Memory B cell (primary cell): ENCODE data around the gene SPATA24.
A peak's percentile ranks its signal among the peaks of the same experiment; 100 is the strongest.

ENCODE experiments used
- ATAC-seq: fragments of 150-1000 bp; cut with Tn5 transposase; 2 replicates; pipeline ENCODE4 v1.10.0; 2021; ENCODE audit warnings: low read depth, mild to moderate bottlenecking, moderate library complexity
- DNase-seq, 2 donors: peaks; one replicate each; pipeline ENCODE4 v3.0.0; 2022; ENCODE audit warnings: low spot score in 2 of 2
- H3K27ac Mint-ChIP-seq: one replicate; pipeline ENCODE4 v1.8.0; 2022; ENCODE audit warnings: mild to moderate bottlenecking, moderate library complexity, mixed read lengths
- H3K27me3 Mint-ChIP-seq: one replicate; pipeline ENCODE4 v1.8.0; 2022; ENCODE audit warnings: mixed read lengths
- H3K36me3 Mint-ChIP-seq: one replicate; pipeline ENCODE4 v1.8.0; 2022; ENCODE audit warnings: mild to moderate bottlenecking, mixed read lengths
- H3K4me1 Mint-ChIP-seq: one replicate; pipeline ENCODE4 v1.8.0; 2022; ENCODE audit warnings: mixed read lengths
- H3K4me3 Mint-ChIP-seq: one replicate; pipeline ENCODE4 v1.8.0; 2022; ENCODE audit warnings: mild to moderate bottlenecking, moderate library complexity, mixed read lengths
- H3K9me3 Mint-ChIP-seq: one replicate; pipeline ENCODE4 v1.8.0; 2022; ENCODE audit warnings: mixed read lengths

SPATA24 gene

DNA sequence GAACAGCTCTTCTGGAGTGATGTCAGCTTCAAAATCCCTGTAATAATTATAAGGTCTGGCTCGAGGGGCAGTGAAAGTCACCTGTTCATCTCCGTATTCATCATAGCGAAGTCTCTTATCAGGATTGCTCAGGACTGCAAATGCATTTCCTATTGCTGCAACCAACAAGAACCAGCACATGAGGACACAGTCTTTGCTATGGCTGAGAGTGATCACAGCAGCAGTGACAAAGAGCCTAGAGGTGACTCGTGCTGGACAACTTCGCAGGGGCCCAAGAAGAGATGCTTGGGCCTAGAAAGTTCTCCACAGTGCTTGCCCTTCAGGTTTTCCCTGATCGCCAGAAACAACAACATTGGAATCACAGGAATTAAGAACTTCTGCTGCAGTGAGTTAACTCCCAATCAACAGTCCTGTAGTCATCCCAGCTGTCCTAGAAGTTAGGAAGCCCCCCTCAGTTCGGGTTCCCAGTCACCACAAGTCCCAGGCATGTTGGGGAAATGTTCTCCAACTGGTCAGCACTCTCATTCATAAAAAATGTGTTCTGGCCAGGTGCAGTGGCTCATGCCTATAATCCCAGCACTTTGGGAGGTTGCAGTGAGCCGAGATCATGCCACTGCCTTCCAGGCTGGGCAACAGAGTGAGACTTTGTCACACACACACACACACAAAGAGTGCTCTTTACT, 22.5 kb upstream of the SPATA24 start:
- H3K27ac Mint-ChIP-seq, result no peak overlapping the region
- peaks cover 4% of the 10 kb centered on the region for H3K4me1 Mint-ChIP-seq
- no peak overlapping the region for H3K4me3 Mint-ChIP-seq
- H3K36me3 Mint-ChIP-seq, result peaks cover 10% of the 10 kb centered on the region
- no peaks in the 10 kb centered on the region for H3K9me3 Mint-ChIP-seq
- H3K27me3 Mint-ChIP-seq, result no peaks in the 10 kb centered on the region
- DNase-seq, result no peak
- ATAC-seq, result no peak

DNA sequence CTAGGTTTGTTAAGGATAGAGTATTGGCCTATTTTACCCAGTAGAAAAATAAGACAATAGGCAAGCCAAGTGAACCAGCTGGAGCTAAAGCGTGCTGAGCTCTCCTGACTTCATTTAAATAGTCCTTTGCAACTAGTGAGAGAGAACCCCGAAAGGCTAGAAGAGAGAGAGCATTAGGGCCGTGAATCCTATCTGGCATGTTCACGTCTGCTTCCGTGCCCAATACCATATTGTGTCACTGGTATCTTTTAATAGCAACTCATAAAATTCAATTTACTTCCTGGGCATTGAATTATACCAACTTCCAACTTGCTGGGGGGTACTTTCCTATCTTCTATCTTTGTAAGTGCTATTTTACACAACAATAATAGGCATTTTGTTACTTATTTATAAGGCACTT, 21.6 kb upstream of the SPATA24 start:
- no peak for DNase-seq
- H3K36me3 Mint-ChIP-seq, result peaks cover 11% of the 10 kb centered on the region

DNA sequence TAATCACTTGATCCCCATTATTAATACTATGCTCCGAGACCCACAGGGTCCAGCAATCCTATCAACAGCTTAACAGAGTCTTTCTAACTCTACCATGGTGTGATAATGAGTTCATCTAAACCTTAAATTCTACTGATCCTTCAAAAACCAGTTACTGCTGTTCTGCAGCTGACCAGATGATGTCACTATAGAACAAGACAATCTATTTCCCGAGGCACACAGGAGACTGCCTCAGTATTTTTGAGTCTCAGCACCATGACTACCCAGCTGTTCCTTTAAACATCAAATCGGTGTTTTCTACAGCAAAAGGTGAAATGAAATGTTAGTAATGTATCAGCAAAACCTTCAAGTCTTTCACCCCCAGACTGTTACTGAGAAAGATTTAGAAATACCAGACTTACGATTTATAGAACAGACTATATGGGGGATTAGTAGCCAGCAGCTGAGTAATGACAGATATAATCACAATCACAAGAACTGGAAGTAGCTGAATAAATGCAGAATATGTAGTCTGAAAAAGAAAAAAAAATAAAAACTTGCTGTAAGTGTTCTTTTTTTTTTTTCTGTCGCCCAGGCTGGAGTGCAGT, 18.5 kb upstream of the SPATA24 start:
- Mint-ChIP-seq H3K27me3 (no peaks in the 10 kb centered on the region), H3K4me1 (peaks cover 4% of the 10 kb centered on the region), H3K27ac (no peak overlapping the region), H3K36me3 (peaks cover 23% of the 10 kb centered on the region), H3K4me3 (no peak overlapping the region), H3K9me3 (no peaks in the 10 kb centered on the region)
- peak; percentile 42 to 62 for DNase-seq
- ATAC-seq, result peak; percentile 98

More for the DNA sequence above, 21.6 kb upstream of the SPATA24 start:
- no peak overlapping the region for H3K27ac Mint-ChIP-seq
- H3K9me3 Mint-ChIP-seq, result no peaks in the 10 kb centered on the region
- peaks cover 4% of the 10 kb centered on the region for H3K4me1 Mint-ChIP-seq
- no peak for ATAC-seq
- H3K4me3 Mint-ChIP-seq, result no peak overlapping the region
- H3K27me3 Mint-ChIP-seq, result no peaks in the 10 kb centered on the region

DNA sequence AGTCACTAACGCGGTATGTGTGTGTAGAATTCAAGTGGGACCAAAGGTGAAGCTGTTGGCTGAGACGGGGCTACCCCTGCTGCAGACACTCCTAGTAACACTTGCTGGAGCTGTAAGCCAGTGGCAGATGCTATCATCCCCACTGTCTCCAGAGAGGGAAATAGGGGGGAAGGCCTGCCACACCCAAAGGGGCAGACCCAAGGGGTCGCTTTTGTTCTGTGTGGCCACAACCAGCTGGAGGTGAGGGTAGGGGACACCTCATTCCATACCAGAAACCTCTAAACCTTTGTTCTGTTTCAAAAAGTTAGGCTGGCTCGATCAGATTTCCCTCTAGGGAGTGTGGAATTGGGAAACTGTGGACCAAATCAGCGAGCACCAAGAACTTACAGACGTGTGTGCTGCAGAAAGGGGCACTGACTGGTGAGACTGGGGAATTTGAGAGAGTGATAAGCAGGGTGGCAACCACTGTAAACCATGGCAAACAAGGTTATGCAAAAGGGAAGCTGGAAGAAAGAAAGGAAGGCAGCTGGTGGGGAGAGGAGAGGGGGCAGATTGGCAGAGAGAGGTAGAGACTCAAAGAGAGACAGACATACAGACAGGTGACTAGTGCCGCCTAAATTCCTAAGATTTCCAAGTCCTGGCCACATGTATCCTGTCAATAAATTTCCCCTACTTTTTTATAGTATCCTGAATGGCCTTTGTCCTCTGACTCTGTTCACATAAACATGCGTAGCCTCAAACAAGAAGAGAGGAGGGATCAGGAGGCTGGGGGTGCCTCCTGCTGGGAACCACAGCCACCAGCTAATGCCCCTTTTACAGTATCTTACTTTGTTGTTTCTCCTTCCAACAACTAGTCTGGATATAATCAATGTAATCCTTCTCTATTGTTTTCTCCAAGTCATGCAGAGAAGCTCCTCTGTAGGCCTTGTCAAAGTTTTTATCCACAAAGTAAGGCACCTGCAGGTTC, 15.6 kb upstream of the SPATA24 start:
- Mint-ChIP-seq H3K27ac (peak overlapping the region; percentile 42), H3K4me3 (no peak overlapping the region), H3K27me3 (no peaks in the 10 kb centered on the region), H3K4me1 (peaks cover 4% of the 10 kb centered on the region), H3K9me3 (no peaks in the 10 kb centered on the region), H3K36me3 (peaks cover 18% of the 10 kb centered on the region)
- DNase-seq (no peak), ATAC-seq (no peak)

DNA sequence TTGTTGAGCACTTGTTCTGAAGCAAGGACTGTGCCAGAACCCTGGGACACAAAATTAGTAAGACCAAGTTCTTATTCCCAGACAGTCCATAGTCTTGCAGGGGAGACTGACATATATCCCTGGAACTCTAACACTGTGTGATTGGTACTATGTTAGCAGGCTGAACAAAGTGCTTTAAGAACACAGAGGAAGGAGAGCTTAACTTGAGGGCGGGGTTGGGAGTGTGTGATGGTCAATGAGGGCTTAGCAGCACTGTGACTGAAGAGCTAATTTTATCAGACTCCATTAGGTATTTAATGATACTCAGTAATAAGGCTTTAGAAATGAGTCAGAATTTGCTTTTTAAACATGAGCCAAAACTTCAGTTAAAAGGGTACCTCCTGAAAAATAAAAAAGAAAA, 14.9 kb upstream of the SPATA24 start:
- H3K4me3 Mint-ChIP-seq, result no peak overlapping the region
- no peak for ATAC-seq
- peaks cover 4% of the 10 kb centered on the region for H3K4me1 Mint-ChIP-seq
- H3K27me3 Mint-ChIP-seq, result no peaks in the 10 kb centered on the region
- no peaks in the 10 kb centered on the region for H3K9me3 Mint-ChIP-seq
- no peak overlapping the region for H3K27ac Mint-ChIP-seq
- no peak for DNase-seq
- H3K36me3 Mint-ChIP-seq, result peaks cover 18% of the 10 kb centered on the region

DNA sequence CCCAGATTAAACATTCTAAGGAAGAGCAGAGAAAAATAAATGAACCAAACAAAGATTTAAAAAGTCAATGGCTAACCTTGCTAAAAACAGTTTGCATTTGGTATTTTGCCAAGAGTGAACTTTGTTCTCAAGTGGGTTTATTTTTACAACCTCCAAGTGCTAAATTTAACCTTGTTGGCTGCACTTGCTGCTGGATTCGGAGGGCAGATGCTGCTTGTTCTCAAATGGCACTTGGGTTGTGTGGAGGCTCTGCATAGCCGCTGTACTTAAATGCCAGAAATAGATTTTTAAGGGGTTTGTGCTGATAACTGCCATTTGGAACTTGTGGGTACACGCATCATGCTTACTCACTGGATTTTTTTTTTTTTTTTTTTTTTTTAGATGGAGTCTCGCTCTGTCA, 13.3 kb upstream of the SPATA24 start:
- no peak overlapping the region for H3K4me3 Mint-ChIP-seq
- H3K27ac Mint-ChIP-seq, result no peak overlapping the region
- H3K4me1 Mint-ChIP-seq, result peaks cover under 1% of the 10 kb centered on the region
- ATAC-seq, result no peak
- no peaks in the 10 kb centered on the region for H3K9me3 Mint-ChIP-seq
- no peak for DNase-seq
- peaks cover 15% of the 10 kb centered on the region for H3K36me3 Mint-ChIP-seq
- no peaks in the 10 kb centered on the region for H3K27me3 Mint-ChIP-seq

DNA sequence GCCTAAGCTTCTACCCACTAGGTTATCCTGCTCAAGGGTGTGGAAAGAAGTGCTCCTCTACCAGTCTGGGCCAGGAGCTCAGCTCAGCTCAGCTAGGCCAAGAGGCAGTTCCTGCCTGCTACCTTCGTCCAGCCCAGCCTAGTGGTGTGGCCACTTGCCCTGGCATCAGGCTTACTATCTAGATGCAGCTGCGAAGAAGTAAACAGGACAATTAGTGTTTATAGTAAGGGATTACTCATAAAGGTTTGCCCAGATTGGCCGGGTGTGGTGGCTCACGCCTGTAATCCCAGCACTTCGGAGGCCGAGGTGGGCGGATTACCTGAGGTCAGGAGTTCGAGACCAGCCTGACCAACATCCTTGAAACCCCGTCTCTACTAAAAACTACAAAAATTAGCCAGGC, 12.8 kb upstream of the SPATA24 start:
- ATAC-seq, result no peak
- no peaks in the 10 kb centered on the region for H3K9me3 Mint-ChIP-seq
- no peak overlapping the region for H3K4me3 Mint-ChIP-seq
- DNase-seq, result no peak
- no peaks in the 10 kb centered on the region for H3K27me3 Mint-ChIP-seq
- H3K27ac Mint-ChIP-seq, result no peak overlapping the region
- peaks cover 14% of the 10 kb centered on the region for H3K36me3 Mint-ChIP-seq
- H3K4me1 Mint-ChIP-seq, result no peaks in the 10 kb centered on the region

DNA sequence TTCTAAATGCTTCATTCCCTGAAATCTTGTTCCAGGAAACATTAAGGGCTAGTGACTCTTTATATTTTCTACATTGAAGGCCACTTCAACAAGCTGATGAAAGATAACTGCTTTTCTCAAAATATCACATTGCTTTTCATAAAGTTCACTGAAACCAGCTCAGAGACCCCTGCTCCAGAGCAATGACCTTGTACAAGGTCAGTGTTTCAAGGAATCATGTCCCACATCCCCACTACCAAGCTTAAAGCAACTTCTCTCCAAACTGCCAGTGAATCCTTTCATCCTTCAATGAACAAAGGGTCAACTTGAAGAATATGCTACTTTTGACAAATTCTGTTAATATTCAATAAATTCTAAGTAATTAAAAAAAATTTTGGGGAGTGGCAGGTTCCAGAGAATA, 12.0 kb upstream of the SPATA24 start:
- Mint-ChIP-seq H3K27ac (no peak overlapping the region), H3K4me1 (no peaks in the 10 kb centered on the region), H3K36me3 (peaks cover 13% of the 10 kb centered on the region)

DNA sequence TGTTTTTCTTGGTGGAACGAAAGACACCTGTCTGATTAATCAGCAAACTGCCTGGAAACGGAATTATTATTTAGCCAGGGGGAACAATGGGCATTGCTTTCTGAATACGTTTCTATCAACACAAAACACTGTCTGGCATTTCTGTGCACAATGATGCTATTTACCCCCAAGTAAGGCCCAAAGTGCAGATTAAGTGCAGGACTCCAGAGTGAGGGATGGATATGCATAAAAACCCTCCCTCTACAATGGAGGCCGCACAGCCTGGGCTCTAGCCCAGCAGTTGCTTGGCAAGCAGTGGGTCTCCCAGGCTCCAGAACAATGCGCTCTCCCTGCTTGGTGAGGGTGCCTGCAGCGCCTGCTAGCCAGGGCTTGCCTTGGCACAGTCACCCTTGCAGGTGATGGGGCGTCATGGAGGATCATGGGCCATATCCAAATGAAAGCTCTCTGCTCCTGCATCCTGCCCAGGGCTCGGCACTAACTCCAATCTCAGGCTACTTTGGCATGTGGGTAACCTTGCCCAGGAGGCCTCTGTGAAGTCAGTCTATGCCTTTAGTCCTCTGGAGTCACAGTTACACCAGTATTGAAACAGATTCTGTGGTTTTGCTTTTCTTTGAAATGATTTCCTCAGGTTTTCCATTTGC, 11.5 kb upstream of the SPATA24 start:
- DNase-seq, result no peak
- H3K36me3 Mint-ChIP-seq, result peaks cover 12% of the 10 kb centered on the region
- ATAC-seq, result no peak
- no peak overlapping the region for H3K27ac Mint-ChIP-seq
- H3K4me3 Mint-ChIP-seq, result no peak overlapping the region
- H3K27me3 Mint-ChIP-seq, result no peaks in the 10 kb centered on the region
- H3K9me3 Mint-ChIP-seq, result no peaks in the 10 kb centered on the region
- H3K4me1 Mint-ChIP-seq, result no peaks in the 10 kb centered on the region

More for the DNA sequence above, 12.0 kb upstream of the SPATA24 start:
- Mint-ChIP-seq H3K27me3 (no peaks in the 10 kb centered on the region), H3K9me3 (no peaks in the 10 kb centered on the region), H3K4me3 (no peak overlapping the region)
- ATAC-seq (no peak), DNase-seq (no peak)

DNA sequence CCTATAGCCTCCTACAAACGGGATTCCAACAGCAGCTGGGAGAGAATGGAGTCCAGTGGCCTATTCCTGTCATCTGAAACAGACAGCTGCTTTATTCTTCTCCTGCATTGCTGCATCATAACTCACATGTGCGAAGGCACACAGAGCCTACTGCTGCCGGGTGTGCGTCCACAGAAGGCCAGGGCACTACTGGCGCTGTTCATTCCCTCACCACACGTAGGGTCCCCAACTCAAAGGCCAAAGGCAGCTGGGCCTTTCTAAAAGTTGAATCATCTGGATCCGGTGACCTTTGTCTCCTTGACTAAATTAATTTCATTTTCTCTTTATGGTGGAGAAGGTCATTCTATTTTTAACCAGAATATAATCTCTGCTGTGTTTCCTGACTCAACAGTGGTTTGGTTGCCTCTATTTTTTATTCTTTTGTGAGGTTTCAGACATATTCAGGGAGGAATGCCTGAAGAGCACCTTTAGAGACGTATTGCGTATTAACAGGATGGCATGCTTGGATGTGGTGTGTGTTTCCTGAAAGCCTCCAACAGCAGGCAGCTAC, 10.8 kb upstream of the SPATA24 start:
- no peak overlapping the region for H3K27ac Mint-ChIP-seq
- no peak overlapping the region for H3K4me3 Mint-ChIP-seq
- no peak for DNase-seq
- no peaks in the 10 kb centered on the region for H3K4me1 Mint-ChIP-seq
- H3K27me3 Mint-ChIP-seq, result no peaks in the 10 kb centered on the region
- ATAC-seq, result no peak
- H3K9me3 Mint-ChIP-seq, result no peaks in the 10 kb centered on the region
- H3K36me3 Mint-ChIP-seq, result peaks cover 9% of the 10 kb centered on the region

DNA sequence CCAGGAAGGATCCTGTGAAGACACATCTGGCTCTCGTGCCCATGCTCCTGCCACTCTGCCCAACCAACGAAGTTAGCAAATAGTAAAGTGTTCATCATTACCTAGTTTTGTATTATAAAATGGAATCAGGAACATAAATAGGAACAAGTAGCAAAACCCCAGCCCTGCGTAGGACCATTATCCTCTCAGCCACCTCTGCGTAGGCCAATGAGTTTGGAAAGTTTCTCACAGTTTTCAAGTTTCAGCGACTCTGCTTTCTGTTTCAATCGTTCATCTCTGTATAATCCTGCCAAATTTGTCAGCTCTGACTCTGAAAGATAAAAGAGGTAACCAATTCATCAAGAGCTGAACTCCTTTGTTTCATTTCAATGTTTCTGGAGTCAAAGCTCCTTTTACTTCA, 10.1 kb upstream of the SPATA24 start:
- Mint-ChIP-seq H3K36me3 (peaks cover 5% of the 10 kb centered on the region), H3K9me3 (no peaks in the 10 kb centered on the region), H3K27ac (no peak overlapping the region), H3K4me3 (no peak overlapping the region), H3K27me3 (no peaks in the 10 kb centered on the region), H3K4me1 (no peaks in the 10 kb centered on the region)
- no peak for DNase-seq
- no peak for ATAC-seq

DNA sequence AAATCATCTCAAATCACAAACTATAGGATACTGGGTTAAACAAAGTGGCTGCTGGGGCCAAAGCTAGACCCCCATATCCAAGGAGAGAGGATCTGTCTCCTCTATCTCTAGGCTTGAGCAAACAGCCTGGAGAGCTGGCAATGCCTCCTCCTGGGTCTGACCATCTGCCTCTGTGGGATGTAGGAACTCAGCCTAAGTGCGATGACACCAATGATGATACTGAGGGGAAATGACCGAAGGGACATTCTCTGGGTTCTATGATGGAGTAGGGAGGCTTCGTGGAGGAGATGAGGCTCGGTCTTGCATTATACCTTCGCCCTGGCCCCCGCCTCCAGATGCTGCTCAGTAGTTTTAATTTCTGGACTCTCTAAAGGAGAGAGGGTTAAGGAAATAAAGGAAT, 9.3 kb upstream of the SPATA24 start:
- H3K27me3 Mint-ChIP-seq, result no peaks in the 10 kb centered on the region
- H3K36me3 Mint-ChIP-seq, result no peaks in the 10 kb centered on the region
- no peak for ATAC-seq
- H3K4me3 Mint-ChIP-seq, result no peak overlapping the region
- H3K9me3 Mint-ChIP-seq, result no peaks in the 10 kb centered on the region
- no peak for DNase-seq
- H3K4me1 Mint-ChIP-seq, result no peaks in the 10 kb centered on the region
- no peak overlapping the region for H3K27ac Mint-ChIP-seq

DNA sequence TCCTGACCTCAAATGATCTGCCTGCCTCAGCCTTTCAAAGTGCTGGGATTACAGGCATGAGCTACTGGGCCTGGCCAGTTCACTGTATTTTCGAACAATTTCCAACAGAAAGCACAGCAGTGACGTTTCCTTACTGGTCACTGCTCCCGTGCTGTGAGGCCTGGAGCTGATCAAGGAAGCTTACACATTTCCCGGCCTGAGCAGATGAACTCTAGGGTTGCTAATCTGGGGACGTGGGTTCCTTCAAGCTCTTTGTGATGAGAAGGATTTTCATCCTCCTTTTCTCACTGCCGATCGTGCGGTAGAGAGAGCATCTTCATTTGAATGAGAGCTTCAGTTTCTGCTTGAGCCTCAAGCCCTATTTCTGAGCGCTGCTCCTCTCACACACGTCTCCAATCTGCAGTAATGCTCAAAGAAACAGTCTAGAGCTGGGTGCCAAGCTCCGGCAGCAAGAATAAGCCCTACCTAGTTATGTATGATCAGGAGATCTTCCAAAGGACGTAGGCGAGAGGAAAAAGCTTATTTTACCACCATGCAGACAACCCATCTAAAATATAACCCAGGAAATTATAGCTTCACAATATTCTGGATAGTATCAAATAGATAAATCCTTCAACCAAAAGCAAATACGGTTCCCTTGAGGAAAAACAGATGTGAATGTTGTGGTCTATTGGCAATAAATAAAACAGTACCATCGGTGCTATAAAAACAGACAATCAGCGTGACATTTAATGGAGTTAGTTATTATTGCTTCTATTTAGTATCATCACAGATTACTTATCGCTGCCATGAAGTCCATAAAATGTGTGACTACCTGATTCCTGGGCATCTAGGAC, 7.3 kb upstream of the SPATA24 start:
- H3K27me3 Mint-ChIP-seq, result no peaks in the 10 kb centered on the region
- no peaks in the 10 kb centered on the region for H3K36me3 Mint-ChIP-seq
- ATAC-seq, result no peak
- no peaks in the 10 kb centered on the region for H3K9me3 Mint-ChIP-seq
- no peak for DNase-seq
- no peak overlapping the region for H3K4me3 Mint-ChIP-seq
- H3K4me1 Mint-ChIP-seq, result peaks cover 11% of the 10 kb centered on the region
- no peak overlapping the region for H3K27ac Mint-ChIP-seq
